Neural progenitor cell (in vitro differentiated cells): ENCODE measurements around the gene UXT.

Experiments
- CTCF ChIP-seq: fragments of 200-600 bp; sonication (generic); IDR thresholded peaks from 2 replicates; pipeline ENCODE4 v1.5.1; 2017; ENCODE audit warnings: antibody characterized with exemption, mild to moderate bottlenecking
- EZH2 ChIP-seq: fragments of 200-600 bp; sonication (generic); IDR thresholded peaks from 2 replicates; pipeline ENCODE4 v1.6.1; 2017; ENCODE audit warnings: antibody characterized with exemption, mild to moderate bottlenecking, moderate library complexity

- TF ChIP-seq CTCF (no peak), EZH2 (no peak)
Observed at GRCh38 chrX:47612418-47612817, 46.6 kb downstream of the UXT start.
